22Rv1 (cell line): ENCODE data around the gene ITIH6.

Experiments
- ZFX ChIP-seq: fragments of 450-650 bp; IDR thresholded peaks from 2 replicates; pipeline ENCODE4 v1.6.1; 2017; ENCODE audit warnings: antibody characterized with exemption, borderline replicate concordance
- TF ChIP-seq, protein P1 (sequence below): fragments of 450-650 bp; IDR thresholded peaks from 2 replicates; pipeline ENCODE4 v1.5.1; 2017; ENCODE audit warnings: mild to moderate bottlenecking

DNA sequence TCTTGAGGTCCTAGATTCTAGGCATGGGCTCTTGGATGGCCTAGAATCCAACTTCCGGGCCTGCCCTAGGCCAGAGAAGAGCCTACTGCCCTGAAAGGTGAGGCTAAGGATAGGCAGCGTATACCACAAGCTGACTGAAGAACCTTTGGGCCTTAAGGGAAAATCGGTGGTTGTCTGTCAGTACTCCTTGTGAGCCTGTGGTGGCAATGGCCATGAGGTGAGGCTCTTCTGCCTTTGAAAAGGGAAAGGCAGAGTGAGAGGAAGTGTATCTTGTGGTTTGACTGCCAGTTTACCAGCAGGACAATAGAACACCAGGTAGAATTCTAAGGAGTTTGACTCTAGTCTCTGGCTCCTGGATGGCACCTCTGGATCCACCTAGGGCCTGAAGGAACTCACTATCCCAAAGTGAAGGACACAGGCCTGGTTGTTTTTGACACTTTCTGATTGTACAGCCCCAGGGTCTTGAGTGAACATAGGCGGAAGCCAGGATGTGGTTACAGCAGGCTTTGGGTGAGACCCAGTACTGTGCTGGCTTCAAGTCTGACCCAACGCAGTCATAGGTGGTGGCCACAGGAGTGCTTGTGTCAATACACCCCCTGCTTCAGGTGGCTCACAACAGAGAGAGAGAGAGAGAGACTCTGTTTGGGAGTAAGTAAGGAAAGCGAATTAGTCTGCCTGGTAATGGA is 20.9 kb downstream of the ITIH6 start:
- TF ChIP-seq, protein P1, sequence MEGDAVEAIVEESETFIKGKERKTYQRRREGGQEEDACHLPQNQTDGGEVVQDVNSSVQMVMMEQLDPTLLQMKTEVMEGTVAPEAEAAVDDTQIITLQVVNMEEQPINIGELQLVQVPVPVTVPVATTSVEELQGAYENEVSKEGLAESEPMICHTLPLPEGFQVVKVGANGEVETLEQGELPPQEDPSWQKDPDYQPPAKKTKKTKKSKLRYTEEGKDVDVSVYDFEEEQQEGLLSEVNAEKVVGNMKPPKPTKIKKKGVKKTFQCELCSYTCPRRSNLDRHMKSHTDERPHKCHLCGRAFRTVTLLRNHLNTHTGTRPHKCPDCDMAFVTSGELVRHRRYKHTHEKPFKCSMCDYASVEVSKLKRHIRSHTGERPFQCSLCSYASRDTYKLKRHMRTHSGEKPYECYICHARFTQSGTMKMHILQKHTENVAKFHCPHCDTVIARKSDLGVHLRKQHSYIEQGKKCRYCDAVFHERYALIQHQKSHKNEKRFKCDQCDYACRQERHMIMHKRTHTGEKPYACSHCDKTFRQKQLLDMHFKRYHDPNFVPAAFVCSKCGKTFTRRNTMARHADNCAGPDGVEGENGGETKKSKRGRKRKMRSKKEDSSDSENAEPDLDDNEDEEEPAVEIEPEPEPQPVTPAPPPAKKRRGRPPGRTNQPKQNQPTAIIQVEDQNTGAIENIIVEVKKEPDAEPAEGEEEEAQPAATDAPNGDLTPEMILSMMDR, result no peak
- TF ChIP-seq ZFX, result no peak
